Ovary (tissue), 9 donors: ENCODE data around the gene MELTF. TPM values are rescaled to one million over a fixed set of nuclear protein-coding genes. Genes with fewer than 3 reads are reported as not detected.
A peak's percentile ranks its signal among the peaks of the same experiment; 100 is the strongest.

ENCODE experiments used
- DNase-seq, 5 donors: peaks; one replicate each; pipeline ENCODE4 v3.0.0-alpha.2; 2019 to 2020
- H3K27ac ChIP-seq, 2 donors: fragments of 200-600 bp; one replicate each; pipeline versions ENCODE4 v1.5.1 to v1.8.0; 2019 to 2022
- H3K27me3 ChIP-seq: fragments of 200-600 bp; one replicate; pipeline ENCODE4 v1.8.0; 2022
- H3K36me3 ChIP-seq: fragments of 200-600 bp; sonication (generic); one replicate; pipeline ENCODE4 v1.5.1; 2019
- H3K4me1 ChIP-seq: one replicate; pipeline ENCODE4 v1.8.1; 2013; ENCODE audit warnings: mild to moderate bottlenecking, moderate library complexity; ENCODE audit not compliant: insufficient read depth
- H3K4me3 ChIP-seq: fragments of 200-600 bp; sonication (generic); one replicate; pipeline ENCODE4 v1.5.1; 2017
- H3K9me3 ChIP-seq, 2 donors: fragments of 200-600 bp in 1 of 2; sonication (generic) in 1 of 2; one replicate each; pipeline versions ENCODE4 v1.5.1 to v1.8.1; 2013 to 2019; ENCODE audit warnings: mild to moderate bottlenecking in 1 of 2, moderate library complexity in 1 of 2
- EP300 ChIP-seq: sonication (generic); formaldehyde crosslinking; IDR thresholded peaks from one replicate; pipeline ENCODE4 v1.6.1; 2017; ENCODE audit warnings: antibody characterized with exemption
- POLR2A ChIP-seq: fragments of 450-650 bp; IDR thresholded peaks from one replicate; pipeline ENCODE4 v1.6.1; 2017; ENCODE audit warnings: antibody characterized with exemption, mild to moderate bottlenecking, moderate library complexity
- WGBS, 3 donors: extraction: QIAGEN DNeasy Blood & Tissue Kit in 1 of 3; methylation state at CpG; one replicate each; pipeline versions ENCODE4 v1.1.5 to v1.1.7; 2013 to 2017; 5-methylcytosine and 5-hydroxymethylcytosine counted together
- intact Hi-C, 4 donors: fragments of 100-400 bp; cut with DNase I; formaldehyde crosslinking; loops; one replicate each; pipeline versions ENCODE4 v1.11.0 to v1.15.1; 2022 to 2023
- polyA plus RNA-seq, 2 donors: library from polyadenylated mRNA; stranded (reverse); fragments of 200-250 nt in 1 of 2; fragments of 350-450 nt in 1 of 2; fragmentation: Illumina TruSeq in 1 of 2; extraction: RNeasy Lipid Tissue Mini Kit (QIAGEN cat#74804) in 1 of 2; gene quantifications; one replicate each; pipeline ENCODE4 v1.2.3, GENCODE V29; 2013 to 2014
- total RNA-seq, 7 donors: library from RNA; depleted of rRNA in 2 of 7; stranded (reverse); fragments of >200 nt in 2 of 7; fragmentation: NEBNext Ultra II Directional in 3 of 7; extraction: Animal tissue kit (Norgen Biotek cat#: 25700) in 3 of 7; gene quantifications; one replicate each; pipeline versions ENCODE4 v1.1.0 to v1.2.4, GENCODE V29; 2016 to 2023
- TF ChIP-seq, protein P1 (sequence below), 3 donors: fragments of 450-650 bp in 2 of 3; fragments of 200-600 bp in 1 of 3; IDR thresholded peaks; one replicate each; pipeline versions ENCODE4 v1.5.1 to v1.8.0; 2016 to 2022; ENCODE audit warnings: antibody characterized with exemption in 3 of 3, mild to moderate bottlenecking in 1 of 3
- donor health status: DM: no; HTN: no; CAD: no; lungs with moderate emphysema.
- donor health status: DM: no; HTN: no; CAD: no.
- donor health status: Bipolar disorder and iron deficiency.
- donor health status: DM: yes; HTN: yes; CAD: no.
- donor health status: DM: no; HTN: no; CAD: no.
- donor health status: DM: yes; HTN: yes; CAD: no.

MELTF gene
- total and polyA plus RNA-seq, 9 donors = 0.53 to 19.0 (median 2.0) TPM

- no peaks in the 10 kb centered on the region for H3K4me1 ChIP-seq
- no peak overlapping the region for H3K4me3 ChIP-seq
- no peak for TF ChIP-seq EP300
- TF ChIP-seq POLR2A = no peak
- H3K9me3 ChIP-seq = no peaks in the 10 kb centered on the region
- intact Hi-C loops = no loop called here
- H3K27me3 ChIP-seq = no peaks in the 10 kb centered on the region
- 30 to 38% (median 34%) methylated on average over 12 of the region's 12 CpGs for WGBS, 3 donors
- no peaks in the 10 kb centered on the region for H3K36me3 ChIP-seq
- H3K27ac ChIP-seq = no peak overlapping the region
- peak in 1 of 5 donors; percentile 28 for DNase-seq
These were observed 41.2 kb downstream of the MELTF start for GRCh38 chr3:196988241-196989029.

- 78 to 84% (median 80%) methylated on average over 10 of the region's 10 CpGs for WGBS, 3 donors
- TF ChIP-seq, protein P1, sequence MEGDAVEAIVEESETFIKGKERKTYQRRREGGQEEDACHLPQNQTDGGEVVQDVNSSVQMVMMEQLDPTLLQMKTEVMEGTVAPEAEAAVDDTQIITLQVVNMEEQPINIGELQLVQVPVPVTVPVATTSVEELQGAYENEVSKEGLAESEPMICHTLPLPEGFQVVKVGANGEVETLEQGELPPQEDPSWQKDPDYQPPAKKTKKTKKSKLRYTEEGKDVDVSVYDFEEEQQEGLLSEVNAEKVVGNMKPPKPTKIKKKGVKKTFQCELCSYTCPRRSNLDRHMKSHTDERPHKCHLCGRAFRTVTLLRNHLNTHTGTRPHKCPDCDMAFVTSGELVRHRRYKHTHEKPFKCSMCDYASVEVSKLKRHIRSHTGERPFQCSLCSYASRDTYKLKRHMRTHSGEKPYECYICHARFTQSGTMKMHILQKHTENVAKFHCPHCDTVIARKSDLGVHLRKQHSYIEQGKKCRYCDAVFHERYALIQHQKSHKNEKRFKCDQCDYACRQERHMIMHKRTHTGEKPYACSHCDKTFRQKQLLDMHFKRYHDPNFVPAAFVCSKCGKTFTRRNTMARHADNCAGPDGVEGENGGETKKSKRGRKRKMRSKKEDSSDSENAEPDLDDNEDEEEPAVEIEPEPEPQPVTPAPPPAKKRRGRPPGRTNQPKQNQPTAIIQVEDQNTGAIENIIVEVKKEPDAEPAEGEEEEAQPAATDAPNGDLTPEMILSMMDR (IDR thresholded peaks at IDR 0.05) = no peak
- TF ChIP-seq EP300 (no peak), POLR2A (no peak)
- no peaks in the 10 kb centered on the region for H3K9me3 ChIP-seq
- no peaks in the 10 kb centered on the region for H3K27me3 ChIP-seq
- H3K27ac ChIP-seq = no peak overlapping the region
- H3K4me1 ChIP-seq = no peaks in the 10 kb centered on the region
- DNase-seq = no peak
- intact Hi-C loops = no loop called here
- H3K4me3 ChIP-seq = no peak overlapping the region
- no peaks in the 10 kb centered on the region for H3K36me3 ChIP-seq
These were observed 42.6 kb downstream of the MELTF start for GRCh38 chr3:196987022-196987421.

- no peak overlapping the region for H3K27ac ChIP-seq
- intact Hi-C loops = no loop called here
- no peak for TF ChIP-seq POLR2A
- TF ChIP-seq, protein P1 (IDR thresholded peaks at IDR 0.05) = no peak
- no peak for TF ChIP-seq EP300
- H3K27me3 ChIP-seq = no peaks in the 10 kb centered on the region
- no peak overlapping the region for H3K4me3 ChIP-seq
- no peaks in the 10 kb centered on the region for H3K36me3 ChIP-seq
- no peaks in the 10 kb centered on the region for H3K4me1 ChIP-seq
- no peaks in the 10 kb centered on the region for H3K9me3 ChIP-seq
- 91 to 93% (median 92%) methylated on average over 9 of the region's 9 CpGs for WGBS, 3 donors
- peak in 1 of 5 donors; percentile 7 for DNase-seq
These were observed 43.4 kb downstream of the MELTF start for GRCh38 chr3:196985954-196986885.

GRCh38 chr3:196985298-196985697, 44.3 kb downstream of the MELTF start:
- WGBS, 3 donors = 77 to 81% (median 78%) methylated on average over 6 of the region's 6 CpGs
- H3K27me3 ChIP-seq = no peaks in the 10 kb centered on the region
- peak in 1 of 5 donors; percentile 6 for DNase-seq
- intact Hi-C loops = no loop called here
- no peaks in the 10 kb centered on the region for H3K4me1 ChIP-seq
- no peaks in the 10 kb centered on the region for H3K9me3 ChIP-seq
- H3K27ac ChIP-seq = no peak overlapping the region
- no peak for TF ChIP-seq POLR2A
- TF ChIP-seq, protein P1 (IDR thresholded peaks at IDR 0.05) = no peak
- TF ChIP-seq EP300 = no peak
- no peak overlapping the region for H3K4me3 ChIP-seq
- H3K36me3 ChIP-seq = no peaks in the 10 kb centered on the region
